Glutamatergic neuron (in vitro differentiated cells): ENCODE measurements around the gene SRSF4. TPM values are rescaled to one million over a fixed set of nuclear protein-coding genes. Genes with fewer than 3 reads are reported as not detected.

Experiments
- DNase-seq: peaks from one replicate; pipeline ENCODE4 v3.0.0; 2022
- H3K27ac Mint-ChIP-seq: one replicate; pipeline ENCODE4 v1.8.0; 2020; ENCODE audit warnings: mild to moderate bottlenecking, mixed read lengths, inconsistent platforms; ENCODE audit not compliant: unreplicated experiment
- H3K27me3 Mint-ChIP-seq: one replicate; pipeline ENCODE4 v1.8.0; 2020; ENCODE audit warnings: mild to moderate bottlenecking, moderate library complexity, mixed read lengths, inconsistent platforms; ENCODE audit not compliant: unreplicated experiment
- H3K36me3 Mint-ChIP-seq: one replicate; pipeline ENCODE4 v1.8.0; 2020; ENCODE audit warnings: mild to moderate bottlenecking, mixed read lengths, inconsistent platforms; ENCODE audit not compliant: unreplicated experiment
- H3K4me1 Mint-ChIP-seq: one replicate; pipeline ENCODE4 v1.8.0; 2020; ENCODE audit warnings: mild to moderate bottlenecking, low read depth, mixed read lengths, inconsistent platforms; ENCODE audit not compliant: unreplicated experiment
- H3K4me3 Mint-ChIP-seq: one replicate; pipeline ENCODE4 v1.8.0; 2020; ENCODE audit warnings: mild to moderate bottlenecking, mixed read lengths, inconsistent platforms; ENCODE audit not compliant: unreplicated experiment
- H3K9me3 Mint-ChIP-seq: one replicate; pipeline ENCODE4 v1.8.0; 2020; ENCODE audit warnings: mild to moderate bottlenecking, moderate library complexity, mixed read lengths, inconsistent platforms; ENCODE audit not compliant: unreplicated experiment
- total RNA-seq: library from RNA; stranded (reverse); fragmentation: NEBNext Ultra II Directional; extraction: Animal tissue kit (Norgen Biotek cat#: 25700); gene quantifications from one replicate; pipeline ENCODE4 v1.2.1, GENCODE V29; 2021; ENCODE audit not compliant: unreplicated experiment
- TF ChIP-seq, protein P1 (sequence below): fragments of 200-600 bp; sonication (generic); IDR thresholded peaks from one replicate; pipeline ENCODE4 v1.5.0; 2021; ENCODE audit not compliant: partially characterized antibody, unreplicated experiment

SRSF4 gene
- total RNA-seq, 1 donor from 2014 or later = 69.0 TPM

- H3K27me3 Mint-ChIP-seq = peaks cover 2% of the 10 kb centered on the region
- TF ChIP-seq, protein P1, sequence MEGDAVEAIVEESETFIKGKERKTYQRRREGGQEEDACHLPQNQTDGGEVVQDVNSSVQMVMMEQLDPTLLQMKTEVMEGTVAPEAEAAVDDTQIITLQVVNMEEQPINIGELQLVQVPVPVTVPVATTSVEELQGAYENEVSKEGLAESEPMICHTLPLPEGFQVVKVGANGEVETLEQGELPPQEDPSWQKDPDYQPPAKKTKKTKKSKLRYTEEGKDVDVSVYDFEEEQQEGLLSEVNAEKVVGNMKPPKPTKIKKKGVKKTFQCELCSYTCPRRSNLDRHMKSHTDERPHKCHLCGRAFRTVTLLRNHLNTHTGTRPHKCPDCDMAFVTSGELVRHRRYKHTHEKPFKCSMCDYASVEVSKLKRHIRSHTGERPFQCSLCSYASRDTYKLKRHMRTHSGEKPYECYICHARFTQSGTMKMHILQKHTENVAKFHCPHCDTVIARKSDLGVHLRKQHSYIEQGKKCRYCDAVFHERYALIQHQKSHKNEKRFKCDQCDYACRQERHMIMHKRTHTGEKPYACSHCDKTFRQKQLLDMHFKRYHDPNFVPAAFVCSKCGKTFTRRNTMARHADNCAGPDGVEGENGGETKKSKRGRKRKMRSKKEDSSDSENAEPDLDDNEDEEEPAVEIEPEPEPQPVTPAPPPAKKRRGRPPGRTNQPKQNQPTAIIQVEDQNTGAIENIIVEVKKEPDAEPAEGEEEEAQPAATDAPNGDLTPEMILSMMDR = no peak
- H3K9me3 Mint-ChIP-seq = no peaks in the 10 kb centered on the region
- DNase-seq = no peak
- H3K27ac Mint-ChIP-seq = no peak overlapping the region
- H3K36me3 Mint-ChIP-seq = no peaks in the 10 kb centered on the region
- H3K4me1 Mint-ChIP-seq = no peaks in the 10 kb centered on the region
- H3K4me3 Mint-ChIP-seq = no peak overlapping the region
Measured at GRCh38 chr1:29100487-29100886, 81.2 kb downstream of the SRSF4 start.

DNA sequence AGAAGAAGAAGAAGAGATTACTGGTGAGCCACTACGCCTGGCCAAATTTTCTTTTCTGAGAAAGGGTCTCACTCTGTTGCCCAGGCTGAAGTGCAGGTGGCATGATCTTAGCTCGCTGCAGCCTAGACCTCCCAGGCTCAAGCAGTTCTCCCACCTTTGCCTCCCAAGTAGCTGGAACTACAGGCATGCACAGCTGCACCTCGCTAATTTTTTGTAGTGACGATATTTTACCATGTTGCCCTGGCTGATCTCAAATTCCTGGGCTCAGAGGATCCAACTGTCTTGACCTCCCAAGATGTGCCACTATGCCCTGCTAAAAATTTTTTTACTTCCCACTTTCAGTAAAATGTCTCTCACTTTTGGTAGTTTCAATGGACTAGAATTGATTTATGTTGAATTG lies 82.4 kb downstream of the SRSF4 start:
- Mint-ChIP-seq H3K4me3 (no peak overlapping the region), H3K27ac (no peak overlapping the region)
- DNase-seq = no peak

More for the DNA sequence above, 82.4 kb downstream of the SRSF4 start:
- TF ChIP-seq, protein P1 = no peak
- no peaks in the 10 kb centered on the region for H3K4me1 Mint-ChIP-seq
- H3K9me3 Mint-ChIP-seq = no peaks in the 10 kb centered on the region
- H3K36me3 Mint-ChIP-seq = no peaks in the 10 kb centered on the region
- H3K27me3 Mint-ChIP-seq = peaks cover 2% of the 10 kb centered on the region

Other genes with a start within 250 kb of the SRSF4 start
- gene TMEM200B, start 58.0 kb downstream of the SRSF4 start, total RNA-seq = 5.8 TPM
- gene MECR, start 49.0 kb upstream of the SRSF4 start, total RNA-seq = 21.4 TPM
- 92.5 TPM for gene PTPRU, start 54.6 kb upstream of the SRSF4 start, total RNA-seq